GM19351 (cell line): ENCODE results near the gene KCND3.

ENCODE experiments used
- ATAC-seq: cut with Tn5 transposase; IDR thresholded peaks from one replicate; pipeline ENCODE4 v1.9.1; 2021; ENCODE audit warnings: mild to moderate bottlenecking, moderate library complexity; ENCODE audit not compliant: unreplicated experiment

The KCND3 gene

DNA sequence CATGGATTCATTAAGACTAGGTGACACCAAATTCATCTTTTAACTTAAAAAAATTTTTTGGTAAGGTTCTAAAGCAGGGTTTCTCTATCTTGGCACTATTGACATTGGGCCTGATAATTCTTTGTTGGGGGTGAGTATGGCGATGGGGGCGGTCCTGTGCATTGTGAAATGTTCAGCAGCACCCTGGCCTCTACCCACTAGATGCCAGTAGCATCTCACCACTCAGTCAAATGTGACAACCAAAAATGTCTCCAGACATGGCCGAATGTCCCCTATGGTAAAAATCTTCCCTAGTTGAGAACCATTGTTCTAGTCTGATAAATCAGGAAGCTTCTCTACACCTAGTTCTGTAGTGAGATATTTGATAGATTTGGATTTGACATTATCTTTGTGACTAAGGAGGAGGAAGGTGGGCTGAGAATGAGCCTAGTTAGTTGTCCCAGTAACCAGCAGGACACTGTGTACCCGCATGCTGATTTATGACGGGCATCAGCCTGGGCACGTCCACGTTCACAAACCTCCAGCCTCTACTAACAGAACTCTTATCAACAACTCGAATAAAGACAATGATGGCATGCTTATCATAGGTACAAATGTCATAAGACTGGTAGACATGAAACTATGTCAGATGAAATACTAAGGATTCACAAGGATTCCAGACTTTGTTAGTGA is 104.6 kb downstream of the KCND3 start:
- no peak for ATAC-seq

GRCh38 chr1:111882986-111883560 is 106.4 kb downstream of the KCND3 start:
- no peak for ATAC-seq

DNA sequence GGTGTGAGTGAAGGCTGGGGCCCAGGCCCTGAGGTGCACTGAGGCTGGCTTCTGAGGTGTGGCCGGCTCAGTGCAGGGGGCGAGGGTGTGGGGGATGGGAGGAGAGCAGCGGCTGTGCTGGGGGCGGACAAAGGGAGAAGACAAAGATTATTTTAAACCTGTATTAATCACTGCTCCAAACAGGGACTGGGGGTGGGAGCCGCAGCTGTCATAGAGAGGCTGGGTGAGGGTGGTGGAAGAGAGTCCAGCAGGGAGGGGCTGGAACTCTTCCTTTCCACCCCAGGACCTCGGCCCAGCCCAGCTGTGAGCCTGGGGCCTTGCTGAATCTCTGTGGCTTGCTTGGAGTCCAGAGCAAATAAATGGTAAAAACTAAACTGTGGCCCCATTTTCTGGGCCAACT is 106.9 kb downstream of the KCND3 start:
- no peak for ATAC-seq

GRCh38 chr1:111880881-111881837 is 108.3 kb downstream of the KCND3 start:
- no peak for ATAC-seq

- no peak for ATAC-seq
Observed at GRCh38 chr1:111879081-111879480, 110.4 kb downstream of the KCND3 start.

GRCh38 chr1:111878649-111879048 is 110.8 kb downstream of the KCND3 start:
- no peak for ATAC-seq

DNA sequence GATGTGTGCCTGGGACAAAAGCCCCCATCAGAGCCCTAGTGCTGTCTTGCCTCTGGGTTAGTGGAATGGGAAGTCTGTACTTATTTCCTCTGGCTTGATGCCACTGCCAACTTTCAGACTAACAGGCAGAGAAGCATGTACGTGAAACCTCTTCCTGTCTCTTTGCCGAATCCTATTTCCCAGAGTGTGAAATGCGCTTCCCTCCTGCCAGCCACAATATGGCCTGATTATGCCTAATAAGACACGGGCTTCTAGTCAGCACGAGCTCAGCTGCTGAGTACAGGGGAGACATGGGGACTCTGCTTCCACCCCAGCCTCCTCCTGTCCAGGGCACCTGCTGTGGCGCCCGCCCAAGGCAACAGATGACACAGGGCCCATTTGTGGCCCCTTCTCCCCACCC is 111.4 kb downstream of the KCND3 start:
- no peak for ATAC-seq

GRCh38 chr1:111876631-111877030 is 112.8 kb downstream of the KCND3 start:
- ATAC-seq = no peak

- ATAC-seq = no peak
Observed at GRCh38 chr1:111875640-111876039, 113.8 kb downstream of the KCND3 start.

DNA sequence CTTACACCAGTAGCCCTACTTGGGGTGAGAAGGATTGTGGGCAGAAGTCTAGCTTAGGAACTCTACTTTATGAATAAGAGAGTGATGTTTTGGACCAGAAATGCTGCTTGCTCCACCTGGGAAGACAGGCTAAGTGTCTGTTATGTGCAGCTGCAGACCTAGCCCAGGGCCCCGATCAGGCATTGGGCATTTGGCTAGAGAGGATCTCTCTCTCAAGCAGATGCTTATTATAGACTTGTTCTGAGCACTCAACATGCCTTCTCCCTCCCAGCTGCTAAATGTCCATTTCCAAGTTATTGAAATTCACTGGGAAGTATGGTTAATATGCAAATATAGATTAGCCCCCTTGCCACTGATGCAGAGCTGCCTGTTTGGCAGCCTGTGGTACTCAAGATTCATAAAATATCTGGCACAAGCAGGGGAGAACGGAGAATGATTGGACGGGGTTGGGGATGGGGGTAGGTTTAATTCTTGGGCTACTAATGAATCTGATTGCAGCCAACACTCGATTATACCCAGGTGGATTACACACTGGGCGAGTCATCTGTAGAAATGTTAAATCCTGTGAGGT is 115.9 kb downstream of the KCND3 start:
- ATAC-seq = no peak

DNA sequence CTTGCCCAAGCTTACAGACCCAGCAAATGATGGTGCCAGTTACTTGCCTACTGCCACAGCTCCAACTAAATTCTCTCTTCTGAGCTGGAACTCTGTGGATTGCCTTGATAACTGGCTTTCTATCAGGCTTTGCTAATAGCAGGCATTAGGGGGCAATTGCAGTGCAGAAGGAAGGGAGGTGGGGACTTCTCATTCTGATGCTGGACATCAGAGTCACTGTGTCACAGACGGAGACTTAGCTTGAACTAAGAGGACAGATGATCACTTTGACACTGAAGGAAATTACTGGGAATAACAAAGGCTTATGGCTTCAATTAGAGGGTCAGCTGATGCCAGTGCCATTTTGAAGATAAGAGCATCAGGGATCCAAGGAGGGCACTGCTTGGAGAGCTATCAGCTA is 119.3 kb downstream of the KCND3 start:
- no peak for ATAC-seq

DNA sequence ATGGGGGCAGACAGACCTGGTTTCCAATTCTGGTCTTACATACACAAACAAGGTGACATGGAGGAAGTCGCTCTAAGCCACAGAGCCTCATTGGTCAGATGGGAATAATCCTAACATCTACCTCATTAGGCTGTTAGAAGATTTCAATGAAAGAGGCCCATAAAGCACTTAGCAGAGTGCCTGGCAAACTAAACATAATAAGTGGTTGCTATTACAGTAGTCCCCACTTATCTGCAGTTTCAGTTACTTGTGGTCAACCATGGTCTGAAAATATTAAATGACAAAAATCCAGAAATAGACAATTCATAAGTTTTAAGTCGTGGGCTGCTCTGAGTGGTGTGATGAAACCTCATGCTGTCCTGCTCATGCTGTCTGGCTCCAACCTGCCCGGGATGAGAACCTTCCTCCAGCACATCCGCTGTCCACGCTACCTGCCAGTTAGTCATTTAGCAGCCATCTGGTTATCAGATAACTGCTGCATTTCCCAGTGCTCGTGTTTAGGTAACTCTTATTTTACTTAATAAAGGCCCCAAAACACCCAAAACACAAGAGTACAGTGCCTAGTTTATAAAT is 121.5 kb downstream of the KCND3 start:
- no peak for ATAC-seq

- ATAC-seq = no peak
Observed at GRCh38 chr1:111864862-111865261, 124.6 kb downstream of the KCND3 start.

GRCh38 chr1:111863401-111863800 is 126.1 kb downstream of the KCND3 start:
- no peak for ATAC-seq

- ATAC-seq = no peak
Observed at GRCh38 chr1:111862599-111862998, 126.9 kb downstream of the KCND3 start.

DNA sequence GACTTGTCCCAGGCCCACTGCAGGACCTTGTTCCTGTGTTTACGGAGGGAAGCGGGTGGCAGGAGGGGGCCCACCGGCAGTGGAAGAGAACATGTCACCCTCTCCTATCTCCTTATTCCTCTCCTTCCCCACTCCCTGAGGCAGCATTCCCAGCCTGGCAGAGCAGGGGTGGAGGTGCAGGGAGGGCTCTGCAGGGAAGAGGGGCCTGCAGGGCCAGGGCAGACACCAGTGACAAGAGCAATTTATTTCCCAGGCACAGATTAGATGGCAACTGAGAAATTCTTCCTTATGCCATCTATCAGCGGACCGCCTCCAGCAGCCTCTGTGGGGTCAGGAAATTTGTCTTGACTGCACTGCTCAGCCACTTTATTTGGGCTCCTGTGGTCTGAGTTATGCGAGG is 127.9 kb downstream of the KCND3 start:
- no peak for ATAC-seq

GRCh38 chr1:111857194-111857651 is 132.2 kb downstream of the KCND3 start:
- no peak for ATAC-seq

DNA sequence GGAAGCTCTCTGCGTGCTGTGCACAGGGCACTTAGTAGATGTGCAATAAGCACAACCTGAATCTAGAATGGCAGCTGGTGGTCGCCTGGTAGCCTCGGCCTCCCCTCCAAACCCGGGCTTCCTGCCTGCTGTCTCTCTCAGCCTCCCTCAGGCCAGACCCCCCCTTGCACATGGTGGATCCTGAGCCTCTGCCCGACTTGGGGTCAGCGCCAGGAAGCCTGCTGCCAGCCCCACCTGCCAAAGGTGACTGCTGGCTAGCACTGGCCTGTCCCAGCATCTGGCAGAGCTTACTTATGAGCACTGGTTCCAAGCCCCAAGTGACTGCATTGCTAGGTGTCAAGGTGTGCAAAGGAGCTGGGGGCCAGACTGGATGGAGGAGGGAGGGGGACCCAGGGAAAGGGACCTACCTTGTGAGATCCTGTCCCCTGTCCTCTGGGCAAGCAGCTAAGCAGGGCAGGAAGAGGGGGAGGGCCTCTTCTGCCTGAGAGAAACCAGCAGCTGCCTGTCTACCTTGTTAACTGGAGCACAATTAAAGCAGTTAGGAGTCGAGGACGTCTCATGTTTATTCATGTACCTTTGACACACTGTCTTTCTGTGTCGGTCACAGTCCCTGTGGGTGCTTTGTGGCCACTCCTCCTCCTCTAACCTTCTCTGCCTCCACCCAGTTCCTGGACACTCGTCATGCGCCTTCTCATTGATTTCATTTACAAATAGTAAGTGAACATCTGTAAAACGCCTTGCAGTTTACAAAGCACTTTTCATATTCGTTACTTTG is 132.9 kb downstream of the KCND3 start:
- ATAC-seq = no peak

- no peak for ATAC-seq
Observed at GRCh38 chr1:111855260-111855659, 134.2 kb downstream of the KCND3 start.

- no peak for ATAC-seq
Observed at GRCh38 chr1:111852261-111852721, 137.2 kb downstream of the KCND3 start.
